ENCODE results near the gene DNAJB9. TPM values are rescaled to one million over a fixed set of nuclear protein-coding genes. Genes with fewer than 3 reads are reported as not detected.

Gene DNAJB9
- total RNA-seq, 2 donors from 2014 or later: 26.0 to 55.8 TPM

DNA sequence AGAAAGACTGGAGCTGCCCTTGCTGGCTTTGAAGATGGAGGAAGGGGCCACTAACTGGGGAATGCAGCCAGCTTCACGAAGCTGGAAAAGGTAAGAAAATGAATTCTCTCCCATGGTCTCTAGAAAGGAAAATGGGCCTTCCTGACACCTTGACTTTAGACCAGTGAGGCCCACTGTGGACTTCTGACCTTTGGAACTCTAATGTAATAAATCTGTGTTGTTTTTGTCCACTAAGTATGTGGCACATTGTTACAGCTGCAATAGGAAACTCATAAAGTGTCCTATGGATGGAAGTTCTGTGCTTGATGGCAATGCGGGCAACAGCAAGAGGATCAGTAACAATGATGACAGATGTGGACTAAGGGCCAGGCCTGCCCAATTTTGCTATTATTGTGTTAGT lies 20.9 kb downstream of the DNAJB9 start:
- no peaks in the 10 kb centered on the region for H3K9me3 ChIP-seq
- intact Hi-C loops (cut with DNase I): no loop called here
- H3K27me3 ChIP-seq: no peaks in the 10 kb centered on the region
- no peaks in the 10 kb centered on the region for H3K4me1 ChIP-seq
- TF ChIP-seq, protein P1, sequence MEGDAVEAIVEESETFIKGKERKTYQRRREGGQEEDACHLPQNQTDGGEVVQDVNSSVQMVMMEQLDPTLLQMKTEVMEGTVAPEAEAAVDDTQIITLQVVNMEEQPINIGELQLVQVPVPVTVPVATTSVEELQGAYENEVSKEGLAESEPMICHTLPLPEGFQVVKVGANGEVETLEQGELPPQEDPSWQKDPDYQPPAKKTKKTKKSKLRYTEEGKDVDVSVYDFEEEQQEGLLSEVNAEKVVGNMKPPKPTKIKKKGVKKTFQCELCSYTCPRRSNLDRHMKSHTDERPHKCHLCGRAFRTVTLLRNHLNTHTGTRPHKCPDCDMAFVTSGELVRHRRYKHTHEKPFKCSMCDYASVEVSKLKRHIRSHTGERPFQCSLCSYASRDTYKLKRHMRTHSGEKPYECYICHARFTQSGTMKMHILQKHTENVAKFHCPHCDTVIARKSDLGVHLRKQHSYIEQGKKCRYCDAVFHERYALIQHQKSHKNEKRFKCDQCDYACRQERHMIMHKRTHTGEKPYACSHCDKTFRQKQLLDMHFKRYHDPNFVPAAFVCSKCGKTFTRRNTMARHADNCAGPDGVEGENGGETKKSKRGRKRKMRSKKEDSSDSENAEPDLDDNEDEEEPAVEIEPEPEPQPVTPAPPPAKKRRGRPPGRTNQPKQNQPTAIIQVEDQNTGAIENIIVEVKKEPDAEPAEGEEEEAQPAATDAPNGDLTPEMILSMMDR (IDR thresholded peaks at IDR 0.05): no peak
- TF ChIP-seq POLR2A (IDR thresholded peaks at IDR 0.05): no peak
- WGBS, 2 donors: 80 to 89% methylated on average over 2 of the region's 2 CpGs
- no peak overlapping the region for H3K27ac ChIP-seq
- no peak overlapping the region for H3K4me3 ChIP-seq
- no peak for ATAC-seq
- H3K36me3 ChIP-seq (replicated peaks in 1 of 2; ENCODE audit: insufficient read depth in 1 of 2, low read depth in 2 of 2): no peaks in the 10 kb centered on the region
- DNase-seq: no peak

- no peak for ATAC-seq
- TF ChIP-seq, protein P1 (IDR thresholded peaks at IDR 0.05): peak in 4 of 7 experiments; percentile 7 to 20 (median 14)
- no peak for TF ChIP-seq POLR2A (IDR thresholded peaks at IDR 0.05)
- H3K27me3 ChIP-seq: no peaks in the 10 kb centered on the region
- intact Hi-C loops (cut with DNase I): no loop called here
- 41 to 48% methylated on average over 3 of the region's 3 CpGs for WGBS, 2 donors
- H3K4me3 ChIP-seq: no peak overlapping the region
- no peaks in the 10 kb centered on the region for H3K9me3 ChIP-seq
- DNase-seq: no peak
- no peaks in the 10 kb centered on the region for H3K4me1 ChIP-seq
- no peaks in the 10 kb centered on the region for H3K36me3 ChIP-seq (replicated peaks in 1 of 2; ENCODE audit: insufficient read depth in 1 of 2, low read depth in 2 of 2)
- no peak overlapping the region for H3K27ac ChIP-seq
Measured at GRCh38 chr7:108592646-108593201, 23.1 kb downstream of the DNAJB9 start.

DNA sequence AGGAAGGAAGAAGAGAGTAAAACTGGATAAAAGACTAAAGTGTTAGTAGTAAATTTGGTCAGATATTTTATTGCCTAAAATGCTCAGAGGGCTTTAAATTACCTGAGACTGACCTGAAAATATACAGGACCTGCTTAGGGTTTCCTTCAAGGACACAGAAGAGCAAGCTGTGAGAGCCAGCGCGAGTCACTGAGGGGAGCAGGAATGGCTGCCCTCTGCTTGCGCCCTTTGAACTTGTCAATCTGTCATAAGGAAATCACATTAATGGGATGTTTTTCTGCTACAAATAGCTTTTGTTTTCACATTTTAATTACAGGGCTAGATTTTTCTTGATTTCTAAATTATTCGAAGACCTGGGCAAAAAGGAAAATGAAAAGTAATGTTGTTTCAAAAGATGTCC lies 26.9 kb downstream of the DNAJB9 start:
- 94 to 95% methylated on average over 4 of the region's 4 CpGs for WGBS, 2 donors
- Histone ChIP-seq H3K36me3 (replicated peaks in 1 of 2; ENCODE audit: insufficient read depth in 1 of 2, low read depth in 2 of 2) (no peaks in the 10 kb centered on the region), H3K4me1 (peaks cover 7% of the 10 kb centered on the region), H3K4me3 (no peak overlapping the region), H3K27ac (no peak overlapping the region), H3K27me3 (no peaks in the 10 kb centered on the region), H3K9me3 (no peaks in the 10 kb centered on the region)
- intact Hi-C loops (cut with DNase I): no loop called here
- TF ChIP-seq POLR2A (IDR thresholded peaks at IDR 0.05): no peak
- TF ChIP-seq, protein P1 (IDR thresholded peaks at IDR 0.05): no peak
- no peak for ATAC-seq
- no peak for DNase-seq

- intact Hi-C loops (cut with DNase I): no loop called here
- Histone ChIP-seq H3K27me3 (no peaks in the 10 kb centered on the region), H3K36me3 (replicated peaks in 1 of 2; ENCODE audit: insufficient read depth in 1 of 2, low read depth in 2 of 2) (no peaks in the 10 kb centered on the region), H3K4me1 (peaks cover 7% of the 10 kb centered on the region), H3K4me3 (no peak overlapping the region), H3K9me3 (no peaks in the 10 kb centered on the region), H3K27ac (no peak overlapping the region)
- DNase-seq (peak in 1 of 4 donors; percentile 18), ATAC-seq (no peak)
- TF ChIP-seq, protein P1 (IDR thresholded peaks at IDR 0.05): no peak
- TF ChIP-seq POLR2A (IDR thresholded peaks at IDR 0.05): no peak
- 52 to 53% methylated on average over 2 of the region's 2 CpGs for whole genome bisulfite sequencing, 2 donors
Measured at GRCh38 chr7:108598153-108598552, 28.5 kb downstream of the DNAJB9 start.

DNA sequence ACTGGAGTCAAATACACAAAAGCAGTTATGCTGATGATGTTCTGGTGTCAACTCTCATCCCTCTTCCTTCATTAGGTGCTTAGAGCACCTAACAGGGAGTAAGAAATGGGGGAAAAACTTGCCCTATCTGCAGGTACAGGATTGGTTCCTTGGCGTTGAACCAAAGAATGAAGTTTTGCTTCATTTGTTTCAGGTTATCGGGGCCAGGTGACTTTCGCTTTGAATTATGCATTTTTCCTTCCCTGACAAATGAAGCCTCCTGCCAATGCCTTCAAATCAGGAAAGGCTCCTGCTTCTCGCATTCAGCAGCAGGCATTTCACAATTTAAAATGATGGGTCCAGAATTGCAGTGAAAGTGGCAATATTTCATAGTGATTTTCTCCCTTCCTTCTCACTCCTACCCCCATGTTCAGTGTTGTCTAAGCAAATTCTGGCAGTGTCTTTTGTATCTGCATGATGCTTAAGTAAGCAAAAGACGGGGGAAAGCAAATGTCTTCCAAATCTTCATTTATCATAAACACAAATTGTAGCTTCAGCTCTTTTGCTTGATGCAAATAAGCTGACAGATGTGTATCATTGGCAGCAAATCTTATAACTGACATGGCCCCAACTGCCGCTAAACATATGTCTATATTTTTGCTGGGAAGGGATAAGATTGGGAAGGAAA lies 29.4 kb downstream of the DNAJB9 start:
- ATAC-seq (no peak), DNase-seq (no peak)
- H3K4me1 ChIP-seq: peaks cover 7% of the 10 kb centered on the region
- no peak overlapping the region for H3K27ac ChIP-seq
- TF ChIP-seq, protein P1 (IDR thresholded peaks at IDR 0.05): no peak
- H3K27me3 ChIP-seq: no peaks in the 10 kb centered on the region
- H3K9me3 ChIP-seq: no peaks in the 10 kb centered on the region
- H3K36me3 ChIP-seq (replicated peaks in 1 of 2; ENCODE audit: insufficient read depth in 1 of 2, low read depth in 2 of 2): no peaks in the 10 kb centered on the region
- intact Hi-C loops (cut with DNase I): no loop called here
- no peak overlapping the region for H3K4me3 ChIP-seq
- 62 to 65% methylated on average over 6 of the region's 6 CpGs for whole genome bisulfite sequencing, 2 donors

All from body of pancreas (tissue), 4 donors.